SU-DHL-6 (cell line): ENCODE measurements around the gene ATP5F1E.
"Not testable (repeated sequence)": the region's sequence is repeated elsewhere in the genome, so short reads cannot be mapped to it uniquely, and the experiment has no call there.

Experiments
- H2AFZ ChIP-seq: fragments of 200-600 bp; sonication (generic); 2 replicates; pipeline ENCODE4 v1.6.1; 2014; ENCODE audit warnings: low read depth, mild to moderate bottlenecking, moderate library complexity, mixed read lengths, antibody characterized with exemption, low read length; ENCODE audit not compliant: severe bottlenecking
- H3F3A ChIP-seq: fragments of 200-600 bp; shearing (Covaris generic); 2 replicates; pipeline ENCODE4 v1.6.0; 2016; ENCODE audit warnings: antibody characterized with exemption, mild to moderate bottlenecking; ENCODE audit not compliant: insufficient read depth
- H3K27ac ChIP-seq: fragments of 200-600 bp; sonication (generic); 2 replicates; pipeline ENCODE4 v1.5.1; 2016; ENCODE audit warnings: low read depth, mild to moderate bottlenecking, low read length, moderate library complexity, mixed read lengths
- H3K27me3 ChIP-seq: fragments of 200-600 bp; sonication (generic), shearing (Covaris generic); 2 replicates; pipeline ENCODE4 v1.6.0; 2014; ENCODE audit warnings: mild to moderate bottlenecking, low read length
- H3K36me3 ChIP-seq: fragments of 200-600 bp; sonication (generic); 2 replicates; pipeline ENCODE4 v1.6.1; 2014; ENCODE audit warnings: mild to moderate bottlenecking, low read length, mixed read lengths
- H3K4me2 ChIP-seq: fragments of 300-600, 200-600 bp; shearing (Covaris generic), sonication (generic); 2 replicates; pipeline ENCODE4 v1.6.0; 2014; ENCODE audit warnings: low read length, low read depth, mild to moderate bottlenecking; ENCODE audit not compliant: poor library complexity, severe bottlenecking
- H3K4me3 ChIP-seq: fragments of 200-600 bp; sonication (generic); 2 replicates; pipeline ENCODE4 v1.5.1; 2014; ENCODE audit warnings: antibody characterized with exemption, low read length, mild to moderate bottlenecking, mixed read lengths; ENCODE audit not compliant: insufficient read depth, poor library complexity, severe bottlenecking
- H3K79me2 ChIP-seq: fragments of 200-600 bp; sonication (generic); 2 replicates; pipeline ENCODE4 v1.6.1; 2014; ENCODE audit warnings: mild to moderate bottlenecking, low read length, moderate library complexity; ENCODE audit not compliant: insufficient read depth
- H3K9ac ChIP-seq: fragments of 200-600 bp; sonication (generic); 2 replicates; pipeline ENCODE4 v1.7.0; 2014; ENCODE audit warnings: mild to moderate bottlenecking, low read length
- H3K9me2 ChIP-seq: fragments of 200-600 bp; sonication (generic); replicated peaks from 2 replicates; pipeline ENCODE4 v1.6.1; 2014; ENCODE audit warnings: low read length; ENCODE audit not compliant: insufficient read depth
- H3K9me3 ChIP-seq: fragments of 200-600 bp; sonication (generic); 2 replicates; pipeline ENCODE4 v1.6.1; 2014; ENCODE audit warnings: low read length, mixed read lengths; ENCODE audit not compliant: insufficient read depth
- H4K20me1 ChIP-seq: fragments of 200-600 bp; sonication (generic); 2 replicates; pipeline ENCODE4 v1.6.1; 2014; ENCODE audit warnings: low read depth, mild to moderate bottlenecking, antibody characterized with exemption, low read length, moderate library complexity, mixed read lengths
- EZH2phosphoT487 ChIP-seq: fragments of 200-600 bp; sonication (generic), shearing (Covaris generic); conservative IDR thresholded peaks from 2 replicates; pipeline ENCODE4 v1.6.1; 2018; ENCODE audit warnings: mild to moderate bottlenecking, antibody characterized with exemption, low read length, moderate library complexity, mixed read lengths
- TF ChIP-seq, protein P1 (sequence below): fragments of 200-600 bp; sonication (generic); IDR thresholded peaks from one replicate; pipeline ENCODE4 v1.5.1; 2017; ENCODE audit warnings: antibody characterized with exemption, mild to moderate bottlenecking, low read length, moderate library complexity; ENCODE audit not compliant: insufficient read depth, poor library complexity, severe bottlenecking

The ATP5F1E gene

DNA sequence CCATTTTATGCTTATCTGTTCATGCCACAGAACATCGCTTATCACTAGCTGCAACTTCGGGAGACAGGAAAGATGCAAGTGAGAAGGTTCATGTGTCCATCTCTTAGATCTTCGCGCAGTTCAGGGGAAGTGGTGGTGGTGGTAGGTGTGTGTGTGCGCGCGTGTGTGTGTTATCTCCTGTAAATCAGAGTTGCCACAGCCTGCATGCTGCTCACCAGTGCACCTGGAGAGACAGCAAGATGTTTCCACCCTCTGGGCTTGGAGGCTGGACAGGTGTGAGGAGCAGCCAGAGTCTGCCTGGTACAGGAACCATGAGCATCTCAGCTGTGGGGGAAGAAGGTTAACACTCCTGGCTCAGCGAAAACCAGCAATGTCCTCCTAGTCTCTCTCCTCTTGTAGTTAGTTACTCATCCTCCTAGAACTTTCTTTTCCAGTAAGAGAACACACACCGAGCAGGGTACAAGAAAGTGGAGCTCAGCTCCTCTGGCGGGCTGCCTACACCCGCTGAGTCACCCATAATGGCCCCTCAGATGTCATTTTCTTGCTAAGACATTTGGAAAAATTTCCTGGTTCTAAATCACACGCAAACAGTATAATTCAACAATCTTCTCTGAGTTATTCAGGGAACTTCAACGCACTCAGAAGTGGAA is 18.1 kb downstream of the ATP5F1E start:
- H3K9me3 ChIP-seq = no peaks in the 10 kb centered on the region
- no peak overlapping the region for H3K27ac ChIP-seq
- H4K20me1 ChIP-seq = no peaks in the 10 kb centered on the region

DNA sequence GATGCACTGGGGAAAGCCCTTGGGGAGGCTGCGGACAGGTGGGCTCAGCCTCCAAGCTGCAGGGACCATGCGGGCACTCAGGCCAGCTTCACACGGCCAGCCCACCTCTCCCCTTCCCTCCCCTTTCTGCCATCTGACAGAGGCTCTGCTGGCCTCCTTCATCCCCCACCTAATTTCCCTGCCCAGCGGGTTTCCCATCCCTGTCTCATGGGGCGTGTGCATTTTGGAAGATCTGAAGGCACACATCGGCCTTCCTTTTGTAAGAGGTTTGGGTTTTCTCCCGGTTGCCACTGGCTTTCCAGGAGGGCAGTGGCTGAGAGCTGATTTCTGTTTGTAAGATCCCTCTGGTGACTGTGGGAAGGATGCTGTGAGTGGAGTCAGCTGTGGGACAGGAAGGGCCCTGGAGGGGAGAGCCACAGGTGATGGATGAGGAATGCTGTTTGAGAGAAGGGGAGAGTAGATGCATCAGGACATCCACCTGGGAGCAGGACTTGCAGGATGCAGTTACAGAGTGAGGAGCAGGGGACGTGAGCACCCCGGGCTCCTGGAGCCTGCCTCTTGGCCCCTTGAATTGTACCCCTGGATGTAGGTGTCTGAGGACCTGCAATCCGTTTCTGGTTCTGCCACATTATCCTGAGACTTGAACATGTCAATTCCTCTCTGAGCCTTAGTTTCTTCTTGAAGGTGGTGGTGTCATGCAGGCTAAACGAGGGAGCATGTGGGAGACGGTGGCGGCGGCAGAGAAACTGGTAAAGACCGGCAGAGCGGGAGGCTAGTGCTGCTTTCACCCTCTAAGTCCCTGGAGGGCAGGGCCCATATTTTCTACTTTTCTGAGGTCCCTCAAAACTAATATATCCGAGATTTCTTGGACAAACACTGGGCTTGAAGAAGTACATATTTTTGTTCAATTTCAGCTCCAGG is 18.8 kb downstream of the ATP5F1E start:
- Histone ChIP-seq H3K27me3 (no peaks in the 10 kb centered on the region), H3K9me2 (no peaks in the 10 kb centered on the region), H4K20me1 (no peaks in the 10 kb centered on the region), H3K27ac (no peak overlapping the region), H3K9me3 (no peaks in the 10 kb centered on the region), H2AFZ (no peak overlapping the region), H3K4me2 (no peak overlapping the region), H3K79me2 (no peaks in the 10 kb centered on the region), H3K4me3 (no peak overlapping the region), H3F3A (peaks cover 7% of the 10 kb centered on the region), H3K36me3 (no peaks in the 10 kb centered on the region), H3K9ac (no peak overlapping the region)
- TF ChIP-seq EZH2phosphoT487 = no peak
- TF ChIP-seq, protein P1, sequence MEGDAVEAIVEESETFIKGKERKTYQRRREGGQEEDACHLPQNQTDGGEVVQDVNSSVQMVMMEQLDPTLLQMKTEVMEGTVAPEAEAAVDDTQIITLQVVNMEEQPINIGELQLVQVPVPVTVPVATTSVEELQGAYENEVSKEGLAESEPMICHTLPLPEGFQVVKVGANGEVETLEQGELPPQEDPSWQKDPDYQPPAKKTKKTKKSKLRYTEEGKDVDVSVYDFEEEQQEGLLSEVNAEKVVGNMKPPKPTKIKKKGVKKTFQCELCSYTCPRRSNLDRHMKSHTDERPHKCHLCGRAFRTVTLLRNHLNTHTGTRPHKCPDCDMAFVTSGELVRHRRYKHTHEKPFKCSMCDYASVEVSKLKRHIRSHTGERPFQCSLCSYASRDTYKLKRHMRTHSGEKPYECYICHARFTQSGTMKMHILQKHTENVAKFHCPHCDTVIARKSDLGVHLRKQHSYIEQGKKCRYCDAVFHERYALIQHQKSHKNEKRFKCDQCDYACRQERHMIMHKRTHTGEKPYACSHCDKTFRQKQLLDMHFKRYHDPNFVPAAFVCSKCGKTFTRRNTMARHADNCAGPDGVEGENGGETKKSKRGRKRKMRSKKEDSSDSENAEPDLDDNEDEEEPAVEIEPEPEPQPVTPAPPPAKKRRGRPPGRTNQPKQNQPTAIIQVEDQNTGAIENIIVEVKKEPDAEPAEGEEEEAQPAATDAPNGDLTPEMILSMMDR = no peak

More for the DNA sequence above, 18.1 kb downstream of the ATP5F1E start:
- Histone ChIP-seq H3K9ac (no peak overlapping the region), H3K27me3 (no peaks in the 10 kb centered on the region), H3K36me3 (no peaks in the 10 kb centered on the region), H2AFZ (no peak overlapping the region), H3K79me2 (no peaks in the 10 kb centered on the region), H3F3A (no peaks in the 10 kb centered on the region), H3K9me2 (no peaks in the 10 kb centered on the region), H3K4me2 (no peak overlapping the region), H3K4me3 (no peak overlapping the region)
- TF ChIP-seq, protein P1 = no peak
- TF ChIP-seq EZH2phosphoT487 = no peak

DNA sequence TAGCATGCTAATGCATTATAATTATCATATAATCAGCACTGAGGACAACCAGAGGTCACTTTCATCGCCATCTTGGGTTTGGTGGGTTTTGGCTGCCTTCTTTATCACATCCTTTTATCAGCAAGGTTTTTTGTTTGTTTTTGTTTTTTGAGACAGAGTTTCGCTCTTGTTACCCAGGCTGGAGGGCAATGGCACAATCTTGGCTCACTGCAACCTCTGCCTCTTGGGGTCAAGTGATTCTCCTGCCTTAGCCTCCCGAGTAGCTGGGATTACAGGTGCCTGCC is 20.3 kb downstream of the ATP5F1E start:
- peaks cover 12% of the 10 kb centered on the region for H3F3A ChIP-seq
- H3K4me2 ChIP-seq, H3K79me2 ChIP-seq, H4K20me1 ChIP-seq, H2AFZ ChIP-seq, H3K4me3 ChIP-seq, H3K27ac ChIP-seq, H3K9ac ChIP-seq, H3K27me3 ChIP-seq, H3K36me3 ChIP-seq, H3K9me3 ChIP-seq, H3K9me2 ChIP-seq: not testable (repeated sequence)
